H9 (cell line): ENCODE measurements around the gene CNNM1. TPM values are rescaled to one million over a fixed set of nuclear protein-coding genes. Genes with fewer than 3 reads are reported as not detected.

Experiments
- DNase-seq: peaks from one replicate; pipeline ENCODE4 v3.0.0-alpha.2; 2017
- H2AFZ ChIP-seq: one replicate; pipeline ENCODE4 v1.6.1; 2013; ENCODE audit warnings: mild to moderate bottlenecking, low read length, control low read depth, moderate library complexity
- H2AK5ac ChIP-seq: 2 replicates; pipeline ENCODE4 v1.6.1; 2013; ENCODE audit warnings: low read length, control low read depth, mixed read lengths; ENCODE audit not compliant: insufficient read length
- H2BK120ac ChIP-seq: one replicate; pipeline ENCODE4 v1.6.1; 2013; ENCODE audit warnings: low read depth, mild to moderate bottlenecking, low read length, control low read depth, inconsistent platforms; ENCODE audit not compliant: poor library complexity, severe bottlenecking
- H2BK12ac ChIP-seq: 2 replicates; pipeline ENCODE4 v1.6.1; 2013; ENCODE audit warnings: low read length, control low read depth, mixed read lengths, low read depth; ENCODE audit not compliant: insufficient read length
- H2BK15ac ChIP-seq: 2 replicates; pipeline ENCODE4 v1.6.1; 2013; ENCODE audit warnings: low read depth, low read length, control low read depth
- H2BK20ac ChIP-seq: one replicate; pipeline ENCODE4 v1.6.1; 2013; ENCODE audit warnings: low read depth, mild to moderate bottlenecking, low read length, control low read depth, inconsistent platforms; ENCODE audit not compliant: poor library complexity, severe bottlenecking
- H2BK5ac ChIP-seq: 2 replicates; pipeline ENCODE4 v1.6.1; 2013; ENCODE audit warnings: low read length, control low read depth, mixed read lengths; ENCODE audit not compliant: insufficient read length
- H3K14ac ChIP-seq: 2 replicates; pipeline ENCODE4 v1.6.1; 2013; ENCODE audit warnings: low read length, control low read depth; ENCODE audit not compliant: insufficient read depth
- H3K18ac ChIP-seq: 2 replicates; pipeline ENCODE4 v1.6.1; 2013; ENCODE audit warnings: low read depth, mild to moderate bottlenecking, mixed read lengths, low read length, control low read depth; ENCODE audit not compliant: insufficient read length
- H3K23ac ChIP-seq: 2 replicates; pipeline ENCODE4 v1.6.1; 2013; ENCODE audit warnings: low read length, control low read depth, mixed read lengths, low read depth; ENCODE audit not compliant: insufficient read length
- H3K23me2 ChIP-seq: 2 replicates; pipeline ENCODE4 v1.6.1; 2013; ENCODE audit warnings: low read depth, mild to moderate bottlenecking, mixed read lengths, low read length, control low read depth; ENCODE audit not compliant: insufficient read length, poor library complexity, severe bottlenecking
- H3K27ac ChIP-seq: 2 replicates; pipeline ENCODE4 v1.5.1; 2013; ENCODE audit warnings: low read length, control low read depth, mixed read lengths, low read depth; ENCODE audit not compliant: insufficient read length
- H3K27me3 ChIP-seq: 2 replicates; pipeline ENCODE4 v1.6.1; 2013; ENCODE audit warnings: low read length, control low read depth, inconsistent platforms; ENCODE audit not compliant: insufficient read depth
- H3K4ac ChIP-seq: 2 replicates; pipeline ENCODE4 v1.6.1; 2013; ENCODE audit warnings: low read depth, mild to moderate bottlenecking, control low read depth, inconsistent platforms, low read length, moderate library complexity
- H3K4me1 ChIP-seq: 2 replicates; pipeline ENCODE4 v1.6.1; 2013; ENCODE audit warnings: low read length, control low read depth, inconsistent platforms; ENCODE audit not compliant: insufficient read depth
- H3K4me2 ChIP-seq: 2 replicates; pipeline ENCODE4 v1.6.1; 2013; ENCODE audit warnings: low read length, control low read depth, mixed read lengths; ENCODE audit not compliant: insufficient read length, insufficient read depth
- H3K56ac ChIP-seq: 2 replicates; pipeline ENCODE4 v1.6.1; 2013; ENCODE audit warnings: low read depth, mild to moderate bottlenecking, mixed read lengths, low read length, control low read depth; ENCODE audit not compliant: insufficient read length
- H3K79me1 ChIP-seq: 2 replicates; pipeline ENCODE4 v1.6.1; 2013; ENCODE audit warnings: low read depth, mild to moderate bottlenecking, moderate library complexity, low read length, control low read depth, inconsistent platforms; ENCODE audit not compliant: insufficient read depth, poor library complexity, severe bottlenecking
- H3K79me2 ChIP-seq: 2 replicates; pipeline ENCODE4 v1.6.1; 2013; ENCODE audit warnings: low read length, control low read depth, inconsistent platforms; ENCODE audit not compliant: insufficient read depth
- H3K9ac ChIP-seq: 2 replicates; pipeline ENCODE4 v1.6.1; 2013; ENCODE audit warnings: low read length, control low read depth, mixed read lengths; ENCODE audit not compliant: insufficient read length; ENCODE audit errors: extremely low read depth
- H3K9me3 ChIP-seq: one replicate; pipeline ENCODE4 v1.6.1; 2013; ENCODE audit warnings: low read depth, low read length, inconsistent platforms; ENCODE audit not compliant: control insufficient read depth
- H3T11ph ChIP-seq: one replicate; pipeline ENCODE4 v1.6.1; 2013; ENCODE audit warnings: mild to moderate bottlenecking, low read length, control low read depth, inconsistent platforms
- H4K20me1 ChIP-seq: one replicate; pipeline ENCODE4 v1.6.1; 2013; ENCODE audit not compliant: control insufficient read depth, insufficient read length, insufficient read depth
- H4K5ac ChIP-seq: 2 replicates; pipeline ENCODE4 v1.6.1; 2013; ENCODE audit warnings: low read depth, mild to moderate bottlenecking, mixed read lengths, low read length, control low read depth; ENCODE audit not compliant: insufficient read length
- H4K8ac ChIP-seq: replicated peaks from 2 replicates; pipeline ENCODE4 v1.6.1; 2013; ENCODE audit warnings: low read length, control low read depth, mixed read lengths, low read depth; ENCODE audit not compliant: insufficient read length
- H4K91ac ChIP-seq: 2 replicates; pipeline ENCODE4 v1.6.1; 2013; ENCODE audit warnings: low read depth, mild to moderate bottlenecking, moderate library complexity, mixed read lengths, low read length, control low read depth; ENCODE audit not compliant: insufficient read length
- H3K27ac Mint-ChIP-seq, 3 experiments: 2 replicates in 2 of 3; 3 replicates in 1 of 3; pipeline ENCODE4 v1.8.0; 2020 to 2021; ENCODE audit warnings: mixed read lengths in 3 of 3, mild to moderate bottlenecking in 1 of 3, moderate library complexity in 1 of 3
- H3K27me3 Mint-ChIP-seq: 2 replicates; pipeline ENCODE4 v1.8.0; 2021; ENCODE audit warnings: low read depth, mild to moderate bottlenecking, moderate library complexity, mixed read lengths
- H3K36me3 Mint-ChIP-seq, 3 experiments: 2 replicates in 2 of 3; 3 replicates in 1 of 3; pipeline ENCODE4 v1.8.0; 2020 to 2021; ENCODE audit warnings: low read depth in 3 of 3, mixed read lengths in 3 of 3; ENCODE audit not compliant: insufficient read depth in 1 of 3
- H3K4me1 Mint-ChIP-seq, 2 experiments: 2 replicates each; pipeline ENCODE4 v1.8.0; 2020; ENCODE audit warnings: mixed read lengths in 2 of 2
- H3K4me3 Mint-ChIP-seq, 2 experiments: 2 replicates in 1 of 2; 3 replicates in 1 of 2; pipeline ENCODE4 v1.8.0; 2020 to 2021; ENCODE audit warnings: mild to moderate bottlenecking in 2 of 2, mixed read lengths in 2 of 2, moderate library complexity in 1 of 2
- H3K9me3 Mint-ChIP-seq, 2 experiments: 2 replicates in 1 of 2; 3 replicates in 1 of 2; pipeline ENCODE4 v1.8.0; 2020; ENCODE audit warnings: mild to moderate bottlenecking in 2 of 2, mixed read lengths in 2 of 2, moderate library complexity in 1 of 2
- CTCF ChIP-seq: fragments of 200-600 bp; sonication (generic); conservative IDR thresholded peaks from 3 replicates; pipeline ENCODE4 v1.8.0; 2021; ENCODE audit warnings: antibody characterized with exemption, mild to moderate bottlenecking
- WGBS: extraction: QIAGEN DNeasy Blood & Tissue Kit; methylation state at CpG from one replicate; pipeline ENCODE4 v1.1.7; 2013; ENCODE audit warnings: missing lambda C conversion rate, low lambda C conversion rate, mixed read lengths; ENCODE audit not compliant: insufficient read length; ENCODE audit errors: extremely low coverage; 5-methylcytosine and 5-hydroxymethylcytosine counted together
- total RNA-seq: library from RNA; stranded (reverse); gene quantifications from 2 replicates; pipeline ENCODE4 v1.2.1, GENCODE V29; 2021

Gene CNNM1
- total RNA-seq, 1 experiment from 2014 or later: 0.35 TPM

DNA sequence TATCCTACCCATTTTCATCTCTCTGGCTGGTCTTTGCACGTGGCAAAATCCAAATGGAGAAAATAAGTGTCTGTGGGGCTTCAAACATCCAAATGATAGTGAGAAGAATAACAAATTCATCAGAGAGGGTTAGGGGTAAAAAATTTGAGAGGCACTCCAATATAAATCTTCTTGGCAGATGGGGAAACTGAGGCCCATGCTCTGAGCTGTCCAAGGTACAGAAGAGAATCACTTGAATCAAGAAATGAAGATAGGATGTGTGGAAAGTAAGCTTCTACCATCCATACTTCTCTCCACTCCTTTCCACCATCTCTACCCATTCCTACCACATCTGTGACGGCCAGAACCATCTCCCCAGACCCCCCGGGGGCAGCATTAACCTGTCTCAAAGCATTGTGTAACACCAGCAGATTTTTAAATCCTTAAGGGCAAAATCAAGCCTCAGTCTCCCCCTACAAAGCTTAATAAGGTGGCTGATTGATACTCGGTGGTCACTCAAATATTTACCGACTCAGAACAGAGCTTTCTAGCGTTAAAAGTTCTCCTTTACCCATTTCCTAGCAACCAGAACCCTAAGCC lies 100.5 kb downstream of the CNNM1 start:
- no peak for DNase-seq
- no peak overlapping the region for H2BK20ac ChIP-seq

More for the DNA sequence above, 100.5 kb downstream of the CNNM1 start:
- Histone ChIP-seq H3K23ac (no peak overlapping the region), H3K27me3 (no peaks in the 10 kb centered on the region), H3K4me1 (no peaks in the 10 kb centered on the region; the same call in 1 of the 2 replicates), H3K79me1 (peaks cover 8% of the 10 kb centered on the region), H2BK120ac (no peak overlapping the region), H3K14ac (peak overlapping the region; percentile 86; the same call in 1 of the 2 replicates), H3K9me3 (no peaks in the 10 kb centered on the region), H3K56ac (no peak overlapping the region), H2AFZ (no peak overlapping the region), H3K9ac (peak overlapping the region; percentile 88), H3K18ac (no peak overlapping the region), H3K27ac (no peak overlapping the region), H3K4me2 (peak overlapping the region; percentile 94), H2BK12ac (no peak overlapping the region), H4K8ac (no peak overlapping the region), H4K20me1 (no peaks in the 10 kb centered on the region), H2BK15ac (no peak overlapping the region), H2BK5ac (no peak overlapping the region), H3K23me2 (peaks cover 8% of the 10 kb centered on the region), H3K79me2 (peaks cover 6% of the 10 kb centered on the region; the same call in 1 of the 2 replicates), H3K4ac (no peak overlapping the region), H3T11ph (no peak overlapping the region), H4K91ac (no peak overlapping the region), H4K5ac (no peak overlapping the region), H2AK5ac (no peak overlapping the region)
- no CpG with 5 or more reads among the region's 6 CpGs for WGBS
- no peak for TF ChIP-seq CTCF
- Mint-ChIP-seq H3K36me3 (peaks cover 0 to 15% (median 9%) of the 10 kb centered on the region in 3 experiments; a peak in 5 of 7 replicates), H3K27me3 (no peaks in the 10 kb centered on the region; the same call in none of the 2 replicates), H3K4me1 (peaks cover 14 to 29% of the 10 kb centered on the region in 2 experiments), H3K27ac (peak overlapping the region; percentile 34 to 99 (median 40); a peak in 3 of 7 replicates), H3K9me3 (no peaks in the 10 kb centered on the region), H3K4me3 (peak overlapping the region; percentile 94 to 95)
